GM21825 (cell line): ENCODE results near the gene TNIK.

Source experiments
- ATAC-seq: cut with Tn5 transposase; IDR thresholded peaks from one replicate; pipeline ENCODE4 v1.9.1; 2021; ENCODE audit warnings: mild to moderate bottlenecking, moderate library complexity; ENCODE audit not compliant: unreplicated experiment

The TNIK gene

DNA sequence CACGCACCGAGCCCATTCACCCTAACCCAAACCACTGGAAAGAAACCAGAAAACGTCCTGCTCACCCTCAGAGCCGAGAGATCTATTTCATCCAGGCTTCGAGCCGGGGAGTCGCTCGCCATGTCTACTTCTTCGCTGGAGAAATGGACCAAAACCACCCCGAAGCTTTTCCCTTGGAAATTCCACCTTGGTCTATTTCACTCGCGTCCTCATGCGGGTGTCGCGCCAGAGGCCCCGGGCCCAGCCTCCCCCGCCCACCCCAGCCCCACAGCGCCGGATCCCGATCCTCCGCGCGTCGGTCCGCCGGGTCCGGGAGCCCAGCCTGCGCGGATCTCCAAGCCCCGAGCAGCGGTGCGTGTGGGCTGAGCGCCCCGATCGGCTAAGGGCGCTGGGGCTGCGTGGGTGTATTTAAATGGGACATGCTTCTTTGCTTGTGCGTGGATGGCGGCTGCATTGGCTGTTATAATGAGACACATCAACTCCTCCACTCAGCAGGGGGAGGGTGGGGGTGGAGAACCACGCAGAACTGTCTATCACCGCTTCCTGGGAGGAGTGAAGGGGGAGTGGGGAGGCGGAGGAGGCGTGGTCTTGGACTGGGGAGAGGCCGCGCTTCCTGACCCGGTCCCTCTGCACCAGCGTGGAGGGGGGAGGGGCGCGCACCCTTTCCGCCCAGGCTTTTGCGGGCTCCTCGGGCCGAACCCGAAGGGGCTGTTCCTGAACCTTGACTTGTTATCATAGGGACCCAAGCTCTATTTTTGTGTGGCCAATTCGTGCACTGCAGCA, at the start of gene TNIK:
Gene TNIK (minus strand): TSS at position 464 of the 783 bp plus-strand sequence. CDS start 342 bp downstream, at position 122.
- peak; percentile 73 for ATAC-seq

DNA sequence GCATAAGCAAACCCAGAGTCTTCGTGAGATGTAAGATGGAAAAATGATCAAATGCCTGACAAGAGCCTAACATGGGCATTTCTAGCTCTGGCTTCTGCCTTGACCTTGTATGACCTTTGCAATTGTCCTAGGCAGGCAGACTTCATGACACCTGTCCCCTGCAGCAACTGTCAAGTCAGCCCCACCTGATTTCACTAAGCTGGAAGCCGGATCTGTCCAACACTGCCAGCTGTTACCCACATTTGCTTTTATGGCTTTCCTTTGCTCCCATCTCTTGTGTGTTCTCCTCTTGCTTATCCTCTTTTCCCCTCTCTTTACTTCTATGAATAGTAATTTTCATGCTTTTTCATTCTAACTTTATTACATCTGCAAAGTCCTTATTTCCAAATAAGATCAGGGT, 48.5 kb upstream of the TNIK start:
- no peak for ATAC-seq

DNA sequence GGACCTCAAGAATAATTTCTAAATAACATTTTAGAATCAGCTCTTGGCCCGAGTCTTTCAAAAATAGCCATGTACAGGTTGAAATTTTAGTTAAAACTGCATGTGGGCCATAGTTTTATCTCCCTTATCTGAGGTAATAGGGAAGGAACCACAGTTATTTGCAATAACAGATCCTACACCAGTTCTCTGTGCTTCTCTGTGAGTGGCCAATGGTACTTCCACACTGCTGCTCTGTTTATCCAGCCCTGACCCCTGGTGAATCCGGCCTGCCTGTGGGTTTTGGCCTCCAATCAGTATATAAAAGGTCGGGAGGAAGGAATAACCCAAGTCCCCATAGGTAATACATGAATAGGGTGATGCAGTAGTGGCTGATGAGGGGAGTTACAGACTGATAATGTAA, 48.0 kb upstream of the TNIK start:
- ATAC-seq = no peak

DNA sequence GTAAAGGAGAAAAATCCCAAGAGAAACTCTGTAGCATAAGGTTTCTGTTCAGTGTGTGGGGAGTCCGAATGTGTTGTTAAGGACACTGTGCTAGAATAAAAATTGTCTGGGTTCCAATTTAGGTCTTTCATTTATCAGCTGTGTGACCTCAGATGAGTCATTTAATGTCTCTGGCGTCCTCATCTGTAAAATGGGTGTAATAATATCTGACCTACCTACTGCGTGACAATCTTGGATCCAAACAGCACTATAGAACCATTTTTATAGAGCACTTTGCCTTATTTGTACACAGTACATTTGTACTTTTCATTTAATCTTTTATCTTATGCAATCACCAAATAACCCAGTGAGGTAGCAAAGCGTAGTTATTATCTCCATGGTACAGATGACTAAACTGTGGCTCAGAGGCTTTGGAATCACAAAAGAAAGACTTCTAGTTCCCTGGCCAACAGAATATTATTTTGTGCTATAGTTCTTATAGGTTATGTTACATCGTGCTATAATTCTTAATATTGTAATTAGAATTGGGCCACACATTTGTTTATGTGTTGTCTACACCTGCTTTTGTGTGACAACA, 46.6 kb upstream of the TNIK start:
- no peak for ATAC-seq

DNA sequence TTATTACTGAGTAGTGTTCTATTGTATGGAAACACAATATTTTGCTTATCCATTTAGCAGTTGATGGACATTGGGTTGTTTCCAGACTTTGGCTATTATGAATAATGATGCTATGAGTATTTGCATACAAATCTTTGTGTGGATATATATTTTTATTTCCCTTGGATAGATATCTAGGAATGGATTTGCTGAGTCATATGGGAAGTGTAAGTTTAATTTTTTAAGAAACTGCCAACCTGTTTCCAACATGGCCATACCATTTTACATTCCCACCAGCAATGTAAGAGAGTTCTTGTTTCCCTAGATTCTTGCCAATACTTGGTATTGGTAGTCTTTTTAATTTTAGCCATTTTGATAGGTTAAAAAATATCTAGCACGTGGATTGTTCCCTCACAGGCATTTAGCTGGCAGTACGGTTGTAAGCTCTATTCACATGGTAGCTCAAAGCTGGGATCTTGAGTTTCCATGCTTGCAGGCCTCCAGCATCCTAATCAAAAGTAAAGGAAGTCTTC, 45.7 kb upstream of the TNIK start:
- no peak for ATAC-seq

DNA sequence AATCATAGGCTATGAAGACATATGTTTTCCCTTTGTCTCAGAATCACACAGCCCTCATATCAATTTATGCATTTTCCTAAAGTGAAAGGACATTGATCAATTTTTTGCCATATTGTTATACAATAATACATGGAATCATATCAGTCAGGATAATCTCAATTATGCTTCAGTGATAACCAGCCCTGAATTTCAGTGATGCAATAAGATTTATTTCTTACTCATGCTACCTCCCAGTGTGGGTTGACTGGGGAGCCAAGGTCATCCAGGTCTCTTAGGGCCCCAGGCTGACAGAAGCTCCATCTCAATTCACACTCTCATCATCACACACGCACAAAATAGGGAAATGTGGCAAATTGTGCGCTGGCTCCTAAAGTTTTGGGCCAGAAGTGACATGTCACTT, 44.2 kb upstream of the TNIK start:
- ATAC-seq = no peak

DNA sequence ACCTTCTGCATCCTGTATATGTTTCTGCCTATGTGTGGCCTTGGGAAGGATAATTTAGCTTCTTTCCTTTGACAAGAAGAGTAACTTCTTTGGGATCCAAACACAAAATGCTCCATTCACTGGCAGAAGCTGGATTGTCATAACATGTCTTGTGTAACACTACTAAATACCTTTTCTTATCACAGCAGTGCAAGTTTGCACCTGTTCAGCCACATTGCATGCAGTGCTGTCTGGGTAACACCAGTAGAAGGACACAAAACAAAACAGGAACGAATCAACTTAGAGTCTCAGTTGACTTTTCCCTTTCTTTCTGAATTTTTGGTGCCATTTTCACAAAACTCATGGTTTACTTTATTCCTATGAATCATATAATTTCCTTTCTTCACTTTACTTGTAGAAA, 43.6 kb upstream of the TNIK start:
- no peak for ATAC-seq

DNA sequence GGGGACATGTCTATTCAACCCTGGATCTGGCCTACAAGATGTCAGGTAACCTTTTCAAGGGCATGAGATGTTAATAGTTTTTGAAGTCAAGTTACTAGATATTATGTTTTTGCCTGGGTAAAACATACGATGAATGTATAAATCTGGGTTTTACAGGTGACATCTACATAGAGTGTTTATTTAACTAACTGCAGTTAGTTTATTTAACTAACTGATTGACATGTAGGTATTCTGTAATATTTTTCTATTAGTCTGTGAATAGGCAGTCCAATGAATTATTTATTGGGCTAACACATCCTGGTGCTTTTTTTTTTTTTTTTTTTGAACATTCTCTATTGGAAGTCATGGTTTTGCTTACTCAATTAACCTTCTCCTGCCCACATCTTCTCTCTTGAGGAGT, 38.7 kb upstream of the TNIK start:
- no peak for ATAC-seq

DNA sequence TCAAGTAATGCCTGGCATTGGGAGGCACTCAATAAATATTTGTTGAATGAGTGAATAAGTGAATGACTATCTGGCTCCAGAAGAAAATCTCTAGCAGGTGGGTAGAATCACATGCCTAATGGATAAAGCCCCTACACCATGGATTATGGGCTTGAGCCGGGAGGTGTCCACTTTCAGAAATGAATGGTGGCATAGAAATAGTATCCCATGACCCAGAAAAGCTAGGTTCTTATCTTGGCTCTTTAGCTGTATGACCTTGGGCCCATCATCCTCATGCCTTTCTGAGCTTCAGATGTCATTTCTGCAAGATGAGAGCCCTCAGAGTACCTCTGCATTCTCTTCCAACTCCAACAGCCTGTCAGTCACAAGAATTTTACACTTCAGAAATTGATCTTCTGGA, 37.3 kb upstream of the TNIK start:
- no peak for ATAC-seq

DNA sequence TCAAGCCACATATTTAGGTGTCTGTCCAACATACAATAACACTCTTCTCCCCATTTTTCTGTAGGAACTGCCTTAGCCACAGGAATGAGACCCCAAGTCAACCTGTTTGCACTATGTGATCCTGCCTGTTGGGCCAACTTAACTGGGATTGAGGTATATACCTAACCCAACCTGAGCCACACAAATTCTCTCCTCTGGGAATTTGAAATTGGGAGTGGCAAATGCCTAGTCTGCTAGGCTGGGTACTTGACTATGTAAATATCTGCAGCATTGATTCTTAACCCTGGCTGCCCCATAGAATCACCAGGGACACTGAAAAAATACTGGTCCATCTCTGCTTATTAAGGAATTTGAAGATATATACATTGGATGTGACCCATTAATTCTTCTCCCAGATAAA, 35.2 kb upstream of the TNIK start:
- ATAC-seq = no peak

DNA sequence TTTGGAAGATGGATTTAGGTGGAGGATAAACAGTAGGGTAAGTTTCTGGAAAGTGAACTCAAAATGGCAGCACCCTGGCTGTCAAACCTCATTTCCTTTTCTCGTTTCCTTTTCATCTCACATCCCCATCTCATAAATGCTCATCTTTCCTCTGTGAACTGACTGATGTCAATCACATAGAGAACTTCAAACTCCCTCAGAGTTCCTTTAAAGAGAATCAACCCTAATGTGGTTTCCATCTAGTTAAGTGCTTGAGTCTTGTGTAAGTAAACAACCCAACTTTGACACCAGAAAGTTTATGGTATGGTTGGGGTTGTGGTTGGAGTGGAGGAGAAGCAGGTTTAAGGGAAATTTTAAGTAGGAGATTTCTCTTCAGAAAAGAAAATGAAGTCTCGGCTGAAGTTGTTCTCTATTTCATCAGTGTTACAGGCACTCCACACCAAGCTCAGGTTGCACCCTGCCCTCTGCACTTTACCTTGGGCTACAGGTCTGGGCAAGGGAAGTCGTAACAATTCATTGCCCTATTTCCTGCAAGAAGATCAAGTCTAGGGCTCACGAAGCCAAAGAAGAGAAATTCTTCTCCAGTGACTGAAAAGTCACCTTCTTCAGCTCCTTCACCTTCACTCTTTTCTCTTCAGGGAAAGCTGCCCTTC, 34.4 kb upstream of the TNIK start:
- no peak for ATAC-seq

DNA sequence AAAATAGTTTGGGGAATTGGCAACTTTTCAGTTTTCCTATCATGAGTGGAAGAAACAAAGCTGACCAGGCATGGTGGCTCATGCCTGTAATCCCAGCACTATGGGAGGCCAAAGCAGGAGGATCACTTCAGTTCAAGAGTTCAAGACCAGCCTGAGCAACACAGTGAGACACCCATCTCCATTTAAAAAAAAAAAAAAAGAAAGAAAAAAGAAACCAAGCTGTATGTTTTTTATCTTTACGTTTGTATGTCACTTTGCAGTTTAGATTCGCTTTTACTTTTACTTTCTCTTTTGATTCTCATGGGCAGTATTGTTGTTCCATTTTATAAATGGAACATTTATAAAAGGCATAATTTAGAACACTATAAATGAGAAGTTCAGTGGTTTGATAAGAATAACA, 31.2 kb upstream of the TNIK start:
- ATAC-seq = no peak

DNA sequence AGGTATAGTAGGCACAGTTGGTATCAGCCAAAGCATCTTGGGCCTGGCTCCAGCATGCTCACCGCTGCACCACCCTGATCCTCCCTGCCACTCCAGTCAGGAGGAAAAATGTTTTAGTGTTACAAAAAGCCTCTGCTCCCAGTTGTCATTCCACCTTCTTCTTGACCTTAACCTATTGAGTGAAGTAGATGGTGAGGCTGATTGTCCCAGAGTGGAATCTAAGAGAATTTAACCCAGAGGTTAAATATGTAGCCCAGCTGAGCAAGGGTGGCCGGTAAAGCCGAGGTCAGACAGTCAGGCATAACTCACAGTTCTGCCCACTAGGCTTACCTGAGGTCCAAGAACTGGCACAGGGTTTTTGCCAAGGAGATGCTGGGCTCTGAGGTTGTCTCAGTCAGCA, 30.7 kb upstream of the TNIK start:
- ATAC-seq = no peak

DNA sequence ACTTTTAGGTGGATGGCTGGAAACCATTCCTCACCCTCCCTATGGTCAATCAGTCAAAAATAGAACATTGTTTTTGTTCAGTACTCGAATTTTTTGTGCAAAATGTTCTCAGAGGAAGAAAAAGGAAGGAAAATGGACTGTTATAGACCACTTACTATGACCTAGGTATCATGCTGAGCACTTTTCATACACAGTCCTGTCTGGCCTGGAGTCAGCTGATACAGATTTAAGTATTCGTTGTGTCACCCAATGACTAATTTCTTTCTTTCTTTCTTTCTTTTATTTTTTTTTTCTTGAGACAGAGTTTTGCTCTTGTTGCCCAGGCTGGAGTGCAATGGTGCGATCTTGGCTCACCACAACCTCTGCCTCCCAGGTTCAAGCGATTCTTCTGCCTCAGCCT, 29.1 kb upstream of the TNIK start:
- no peak for ATAC-seq

DNA sequence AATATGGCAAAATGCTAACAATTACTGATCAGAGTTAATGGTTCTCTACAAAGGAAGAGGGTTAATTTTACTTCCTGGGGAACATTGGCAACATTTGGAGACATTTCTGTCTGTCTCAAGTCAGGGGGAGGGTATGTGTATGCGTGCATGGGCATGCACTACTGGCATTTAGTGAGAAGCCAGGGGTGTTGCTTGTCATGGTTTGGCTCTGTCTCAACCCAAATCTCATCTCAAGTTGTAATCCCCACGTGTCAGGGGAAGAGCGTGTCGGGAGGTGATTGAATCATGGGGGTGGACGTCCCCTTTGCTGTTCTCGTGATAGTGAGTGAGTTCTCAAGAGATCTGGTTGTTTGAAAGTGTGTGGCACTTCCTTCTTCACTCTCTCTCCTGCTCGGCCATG, 28.3 kb upstream of the TNIK start:
- no peak for ATAC-seq

DNA sequence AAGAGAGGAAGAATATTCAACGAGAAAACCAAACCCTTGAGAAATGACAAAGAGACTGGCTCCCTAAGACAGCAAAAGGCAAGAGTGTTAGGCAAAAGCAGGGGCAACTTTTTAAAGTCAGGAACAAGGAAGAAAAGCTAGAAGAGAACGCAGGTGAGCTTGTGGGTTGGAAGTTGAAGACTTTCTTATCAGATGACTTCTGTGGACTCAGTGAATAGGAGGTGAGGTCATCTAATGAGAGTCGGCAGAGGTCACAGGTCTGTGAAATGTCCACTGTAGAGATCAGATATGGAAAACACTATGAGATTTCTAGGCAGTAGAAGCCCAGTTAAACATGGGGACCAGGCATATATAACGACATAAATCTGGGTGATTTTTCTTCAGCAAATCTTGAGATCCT, 27.2 kb upstream of the TNIK start:
- ATAC-seq = no peak

DNA sequence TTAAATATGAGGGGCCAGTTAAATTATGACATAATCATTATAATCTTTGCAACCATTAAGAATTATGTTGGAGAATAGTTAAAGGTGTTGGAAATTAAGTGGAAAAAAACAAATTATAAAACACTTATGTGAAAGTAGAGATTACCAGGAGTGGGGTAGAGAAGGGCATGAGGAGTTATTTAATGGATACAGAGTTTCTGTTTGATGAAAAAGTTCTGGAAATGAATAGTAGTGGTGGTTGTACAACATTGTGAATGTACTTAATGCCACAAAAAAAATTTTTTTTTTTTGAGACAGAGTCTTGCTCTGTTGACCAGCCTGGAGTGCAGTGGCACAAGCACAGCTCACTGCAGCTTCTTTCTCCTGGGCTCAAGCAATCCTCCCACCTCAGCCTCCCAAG, 25.1 kb upstream of the TNIK start:
- ATAC-seq = no peak

DNA sequence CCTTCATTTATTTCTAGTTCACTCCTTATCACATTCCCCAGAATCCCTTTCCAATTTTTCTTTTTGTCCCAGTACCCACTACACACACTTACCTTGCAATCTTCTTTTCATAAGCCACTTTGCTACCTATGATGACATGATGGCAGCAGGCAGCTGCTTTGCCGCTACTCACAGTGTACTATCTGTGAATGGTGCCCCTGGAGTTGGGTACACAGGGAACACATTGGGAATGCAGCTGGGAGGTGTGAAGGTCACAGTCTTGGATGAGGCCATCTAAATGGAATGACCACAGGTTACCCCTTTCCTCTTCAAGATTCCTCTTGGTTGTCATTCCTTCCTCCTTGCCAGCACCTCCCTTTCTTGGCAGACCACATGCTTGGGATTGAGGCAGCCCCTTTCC, 20.8 kb upstream of the TNIK start:
- ATAC-seq = no peak

DNA sequence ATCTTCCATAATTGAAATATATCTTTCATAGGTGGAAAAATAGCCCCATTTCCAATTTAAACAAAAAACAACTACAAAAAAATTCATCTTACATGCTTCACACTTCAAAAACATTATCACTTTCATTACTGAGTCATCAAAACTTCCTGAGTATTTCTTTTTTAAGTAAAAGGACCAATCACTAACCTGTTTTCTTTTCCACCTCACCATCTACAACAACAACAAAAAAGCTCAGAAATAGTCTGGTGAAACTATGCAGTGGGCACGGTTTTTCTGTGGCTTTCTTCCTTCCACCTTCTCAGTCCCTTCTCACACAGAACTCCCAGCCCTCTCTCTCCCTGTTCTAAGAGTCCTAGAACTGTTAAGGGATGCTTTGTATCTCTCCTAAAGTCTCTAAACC, 20.3 kb upstream of the TNIK start:
- peak; percentile 94 for ATAC-seq

DNA sequence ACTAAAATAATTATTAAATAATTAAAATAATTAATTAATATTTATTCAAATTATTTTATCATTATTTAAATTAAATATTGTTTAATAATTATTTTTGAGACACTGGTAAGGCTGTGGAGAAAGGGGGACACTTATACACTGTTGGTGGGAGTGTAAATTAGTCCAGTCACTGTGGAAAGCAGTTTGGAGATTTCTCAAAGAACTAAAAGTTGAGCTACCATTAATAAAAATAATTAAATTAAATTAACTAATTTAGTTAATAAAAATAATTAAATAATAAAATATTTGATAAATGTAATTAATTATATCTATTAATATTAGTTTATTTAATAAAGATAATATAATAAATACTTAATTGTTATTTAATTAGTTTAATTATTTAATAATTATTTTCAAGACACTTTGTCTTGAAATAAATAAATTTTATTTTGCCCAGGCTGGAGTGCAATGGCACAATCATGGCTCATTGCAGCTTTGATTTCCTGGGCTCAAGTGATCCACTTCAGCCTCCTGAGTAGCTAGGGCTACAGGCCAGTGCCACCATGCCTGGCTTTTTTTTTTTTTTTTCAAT, 16.4 kb upstream of the TNIK start:
- ATAC-seq = no peak

DNA sequence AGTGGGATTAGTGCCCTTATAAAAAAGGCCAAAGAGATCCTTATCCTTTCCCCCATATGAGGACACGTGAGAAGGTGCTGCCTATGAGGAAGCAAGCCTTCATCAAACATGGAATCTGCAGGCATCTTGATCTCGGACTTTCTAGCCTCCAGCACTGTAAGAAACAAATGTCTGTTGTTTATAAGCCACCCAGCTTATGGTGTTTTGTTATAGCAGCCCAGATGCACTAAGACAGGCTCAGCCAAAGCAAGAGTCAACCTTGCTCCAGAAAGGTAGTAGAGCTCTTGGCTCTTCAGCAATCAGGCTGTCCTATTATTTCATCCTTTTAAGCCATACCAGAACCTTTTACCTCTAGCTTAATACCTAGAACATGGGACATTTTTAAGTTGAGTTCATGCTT, 12.3 kb upstream of the TNIK start:
- no peak for ATAC-seq

DNA sequence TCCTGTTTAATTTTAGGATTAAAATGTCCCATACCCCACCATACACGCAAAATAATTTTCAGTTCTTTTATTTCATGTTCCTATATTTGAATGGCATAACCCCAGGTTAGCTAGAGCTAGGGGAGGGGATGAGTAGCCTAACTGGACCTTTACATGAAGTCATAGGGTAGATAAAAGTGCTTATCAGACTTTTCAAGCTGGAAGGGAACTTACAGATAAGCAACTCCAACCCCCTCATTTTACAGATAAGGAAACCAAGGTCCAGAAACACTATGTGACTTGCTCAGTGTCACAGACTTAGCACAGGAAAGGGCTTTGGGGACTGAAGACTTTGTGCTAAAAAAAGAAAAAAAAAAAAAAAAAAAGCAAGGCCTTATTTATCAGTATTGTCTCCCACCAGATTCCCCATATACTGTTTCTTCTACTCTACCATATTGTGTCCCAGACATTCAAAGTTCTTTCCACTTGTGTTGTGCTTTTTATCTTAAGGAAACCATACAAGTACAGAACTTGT, 10.6 kb upstream of the TNIK start:
- no peak for ATAC-seq
